Measurements from ENCODE around the gene ANKRD65.
"Not testable (repeated sequence)": the region's sequence is repeated elsewhere in the genome, so short reads cannot be mapped to it uniquely, and the experiment has no call there.

The ANKRD65 gene

GRCh38 chr1:1449099-1449739, 28.1 kb upstream of the ANKRD65 start, which contains the start of gene ATAD3C:
Gene ATAD3C, plus strand, starts transcription at chr1:1449689. Its CDS starts 995 bp downstream, at chr1:1450684.
- no peak for DNase-seq

GRCh38 chr1:1446631-1447030, 25.6 kb upstream of the ANKRD65 start:
- intact Hi-C loops (cut with DNase I) = loop anchor here (10.0 kb wide), 1 partner anchor 52 kb away; the partner anchor contains the start of gene CCNL2
- not testable (repeated sequence) for DNase-seq

More at GRCh38 chr1:1449099-1449739, 28.1 kb upstream of the ANKRD65 start, which contains the start of gene ATAD3C:
- intact Hi-C loops (cut with DNase I) = loop anchor here (10.0 kb wide), 1 partner anchor 54 kb away; the partner anchor contains the start of gene CCNL2

- intact Hi-C loops (cut with DNase I) = loop anchor here (10.0 kb wide), 1 partner anchor 47 kb away; the partner anchor contains the start of gene CCNL2
- no peak for DNase-seq
Measured at GRCh38 chr1:1442069-1442770, 21.1 kb upstream of the ANKRD65 start.

- intact Hi-C loops (cut with DNase I) = loop anchor here (10.0 kb wide), 1 partner anchor 46 kb away; the partner anchor contains the start of gene CCNL2
- peak in 31 of 42 donors; percentile 23 to 83 (median 62) for DNase-seq
Measured at GRCh38 chr1:1441002-1441888, 20.2 kb upstream of the ANKRD65 start.

- intact Hi-C loops (cut with DNase I) = loop anchor here (10.0 kb wide), 1 partner anchor 46 kb away; the partner anchor contains the start of gene CCNL2
- peak in 1 of 42 donors; percentile 21 for DNase-seq
Measured at GRCh38 chr1:1440262-1441001, 19.4 kb upstream of the ANKRD65 start.

- no peak for DNase-seq
- intact Hi-C loops (cut with DNase I) = loop anchor here (10.0 kb wide), 1 partner anchor 45 kb away; the partner anchor contains the start of gene CCNL2
Measured at GRCh38 chr1:1439546-1440261, 18.6 kb upstream of the ANKRD65 start.

- intact Hi-C loops (cut with DNase I) = no loop called here
- no peak for DNase-seq
Measured at GRCh38 chr1:1438531-1439381, 17.7 kb upstream of the ANKRD65 start.

GRCh38 chr1:1437904-1438376, 16.9 kb upstream of the ANKRD65 start:
- intact Hi-C loops (cut with DNase I) = no loop called here

GRCh38 chr1:1437033-1437903, 16.2 kb upstream of the ANKRD65 start:
- intact Hi-C loops (cut with DNase I) = no loop called here

More at GRCh38 chr1:1437904-1438376, 16.9 kb upstream of the ANKRD65 start:
- no peak for DNase-seq

GRCh38 chr1:1436630-1437032, 15.6 kb upstream of the ANKRD65 start:
- intact Hi-C loops (cut with DNase I) = no loop called here
- no peak for DNase-seq

More at GRCh38 chr1:1437033-1437903, 16.2 kb upstream of the ANKRD65 start:
- DNase-seq = peak in 1 of 42 donors; percentile 16

GRCh38 chr1:1435911-1436629, 15.0 kb upstream of the ANKRD65 start:
- intact Hi-C loops (cut with DNase I) = no loop called here
- DNase-seq = no peak

- intact Hi-C loops (cut with DNase I) = no loop called here
- DNase-seq = peak in 41 of 42 donors; percentile 61 to 92 (median 83)
Measured at GRCh38 chr1:1435106-1435903, 14.2 kb upstream of the ANKRD65 start, which contains the start of gene VWA1. Gene VWA1, plus strand, starts transcription at chr1:1435690. Its CDS starts 59 bp downstream, at chr1:1435749.

- intact Hi-C loops (cut with DNase I) = no loop called here
- DNase-seq = peak in 1 of 42 donors; percentile 35
Measured at GRCh38 chr1:1434824-1435105, 13.7 kb upstream of the ANKRD65 start.

- peak; percentile 76 to 94 (median 86) for DNase-seq
- intact Hi-C loops (cut with DNase I) = no loop called here
Measured at GRCh38 chr1:1434131-1434823, 13.2 kb upstream of the ANKRD65 start.

Data from head of caudate nucleus (tissue), 42 donors.